Hepatocyte (in vitro differentiated cells): ENCODE results near the gene IVD. TPM values are rescaled to one million over a fixed set of nuclear protein-coding genes. Genes with fewer than 3 reads are reported as not detected.
A peak's percentile ranks its signal among the peaks of the same experiment; 100 is the strongest.

ENCODE experiments used
- DNase-seq: peaks from one replicate; pipeline ENCODE4 v3.0.0-alpha.2; 2016; ENCODE audit warnings: low spot score
- H2AFZ ChIP-seq: fragments of 200-600 bp; sonication (generic); 2 replicates; pipeline ENCODE4 v1.6.0; 2016; ENCODE audit warnings: antibody characterized with exemption, mild to moderate bottlenecking
- H3K27ac ChIP-seq: fragments of 200-600 bp; sonication (generic); 2 replicates; pipeline ENCODE4 v1.5.1; 2016; ENCODE audit warnings: mild to moderate bottlenecking
- H3K27me3 ChIP-seq: fragments of 200-600 bp; sonication (generic); 2 replicates; pipeline ENCODE4 v1.6.1; 2016
- H3K36me3 ChIP-seq: fragments of 200-600 bp; sonication (generic); replicated peaks from 2 replicates; pipeline ENCODE4 v1.5.1; 2016; ENCODE audit warnings: low read depth; ENCODE audit not compliant: insufficient read depth
- H3K4me1 ChIP-seq: fragments of 200-600 bp; sonication (generic); 2 replicates; pipeline ENCODE4 v1.5.1; 2016; ENCODE audit warnings: mild to moderate bottlenecking, moderate library complexity; ENCODE audit not compliant: insufficient read depth
- H3K4me2 ChIP-seq: fragments of 200-600 bp; sonication (generic); 2 replicates; pipeline ENCODE4 v1.6.0; 2016
- H3K4me3 ChIP-seq: fragments of 200-600 bp; sonication (generic); 2 replicates; pipeline ENCODE4 v1.5.1; 2016; ENCODE audit warnings: mild to moderate bottlenecking
- H3K79me2 ChIP-seq: fragments of 200-600 bp; sonication (generic); 2 replicates; pipeline ENCODE4 v1.6.0; 2017; ENCODE audit warnings: mild to moderate bottlenecking
- H3K9me2 ChIP-seq: fragments of 200-600 bp; sonication (generic); replicated peaks from 2 replicates; pipeline ENCODE4 v1.6.0; 2017; ENCODE audit warnings: mild to moderate bottlenecking; ENCODE audit not compliant: insufficient read depth
- H3K9me3 ChIP-seq: fragments of 200-600 bp; sonication (generic); 2 replicates; pipeline ENCODE4 v1.5.1; 2016; ENCODE audit warnings: low read depth, mild to moderate bottlenecking
- H4K20me1 ChIP-seq: fragments of 200-600 bp; sonication (generic); 2 replicates; pipeline ENCODE4 v1.6.0; 2016; ENCODE audit warnings: mild to moderate bottlenecking; ENCODE audit not compliant: insufficient read depth, poor library complexity, severe bottlenecking
- CTCF ChIP-seq: fragments of 200-600 bp; sonication (generic); IDR thresholded peaks from 2 replicates; pipeline ENCODE4 v1.5.1; 2016; ENCODE audit warnings: antibody characterized with exemption, mild to moderate bottlenecking; ENCODE audit not compliant: poor library complexity
- EZH2 ChIP-seq: fragments of 200-600 bp; sonication (generic); IDR thresholded peaks from 2 replicates; pipeline ENCODE4 v1.6.1; 2016; ENCODE audit warnings: antibody characterized with exemption, mild to moderate bottlenecking, borderline replicate concordance
- EZH2phosphoT487 ChIP-seq: fragments of 200-600 bp; sonication (generic); IDR thresholded peaks from one replicate; pipeline ENCODE4 v1.6.1; 2018; ENCODE audit warnings: antibody characterized with exemption, mild to moderate bottlenecking, low read depth, moderate library complexity; ENCODE audit not compliant: unreplicated experiment, severe bottlenecking
- WGBS: methylation state at CpG from one replicate; pipeline ENCODE4 v1.1.6; 2016; ENCODE audit warnings: low lambda C conversion rate; ENCODE audit errors: missing lambda C conversion rate; 5-methylcytosine and 5-hydroxymethylcytosine counted together
- polyA plus RNA-seq: library from polyadenylated mRNA; unstranded; fragments of >200 nt; fragmentation: Nextera tagmentation; extraction: Ambion mirVana; gene quantifications from 2 replicates; pipeline ENCODE4 v1.2.1, GENCODE V29; 2016
- total RNA-seq: library from RNA; depleted of rRNA; stranded (reverse); fragments of >200 nt; gene quantifications from 2 replicates; pipeline ENCODE4 v1.2.3, GENCODE V29; 2014

IVD gene
- total and polyA plus RNA-seq, 2 experiments from 2014 or later: 31.5 to 71.6 TPM

- Histone ChIP-seq H3K27me3 (no peaks in the 10 kb centered on the region), H3K9me2 (no peaks in the 10 kb centered on the region), H2AFZ (no peak overlapping the region), H3K4me3 (no peak overlapping the region), H3K4me2 (no peak overlapping the region), H3K4me1 (no peaks in the 10 kb centered on the region), H3K9me3 (no peaks in the 10 kb centered on the region), H3K27ac (no peak overlapping the region), H3K36me3 (no peaks in the 10 kb centered on the region), H4K20me1 (no peaks in the 10 kb centered on the region), H3K79me2 (peaks cover 8% of the 10 kb centered on the region)
- DNase-seq: peak; percentile 43
- WGBS: 93% methylated on average over 7 of the region's 7 CpGs
- TF ChIP-seq CTCF: no peak
- no peak for TF ChIP-seq EZH2phosphoT487
- no peak for TF ChIP-seq EZH2
Measured at GRCh38 chr15:40412095-40412759, 6.6 kb downstream of the IVD start.

GRCh38 chr15:40413036-40413435, 7.4 kb downstream of the IVD start:
- H3K79me2 ChIP-seq: no peaks in the 10 kb centered on the region
- H3K4me2 ChIP-seq: no peak overlapping the region
- no peaks in the 10 kb centered on the region for H3K36me3 ChIP-seq
- 95% methylated on average over 9 of the region's 9 CpGs for WGBS
- no peak overlapping the region for H3K27ac ChIP-seq
- no peak overlapping the region for H2AFZ ChIP-seq
- no peaks in the 10 kb centered on the region for H3K27me3 ChIP-seq
- H3K9me3 ChIP-seq: no peaks in the 10 kb centered on the region
- H3K9me2 ChIP-seq: no peaks in the 10 kb centered on the region
- no peak for DNase-seq
- no peak for TF ChIP-seq CTCF
- TF ChIP-seq EZH2phosphoT487: no peak
- no peaks in the 10 kb centered on the region for H3K4me1 ChIP-seq
- H3K4me3 ChIP-seq: no peak overlapping the region
- no peaks in the 10 kb centered on the region for H4K20me1 ChIP-seq

GRCh38 chr15:40414816-40415215, 9.2 kb downstream of the IVD start:
- Histone ChIP-seq H3K9me3 (no peaks in the 10 kb centered on the region), H3K4me2 (no peak overlapping the region), H3K79me2 (no peaks in the 10 kb centered on the region), H3K27me3 (no peaks in the 10 kb centered on the region), H3K36me3 (no peaks in the 10 kb centered on the region), H3K4me3 (no peak overlapping the region), H2AFZ (no peak overlapping the region), H3K9me2 (no peaks in the 10 kb centered on the region), H3K27ac (no peak overlapping the region), H3K4me1 (no peaks in the 10 kb centered on the region), H4K20me1 (no peaks in the 10 kb centered on the region)
- no peak for DNase-seq
- WGBS: 96% methylated on average over 7 of the region's 7 CpGs
- TF ChIP-seq EZH2phosphoT487: no peak
- no peak for TF ChIP-seq CTCF
- no peak for TF ChIP-seq EZH2

GRCh38 chr15:40415226-40415625, 9.6 kb downstream of the IVD start:
- no peak overlapping the region for H3K27ac ChIP-seq
- no peaks in the 10 kb centered on the region for H3K9me3 ChIP-seq
- TF ChIP-seq EZH2phosphoT487: no peak
- TF ChIP-seq CTCF: no peak
- no peak for TF ChIP-seq EZH2
- H2AFZ ChIP-seq: no peak overlapping the region
- no peak overlapping the region for H3K4me3 ChIP-seq
- no peak overlapping the region for H3K4me2 ChIP-seq
- H3K9me2 ChIP-seq: no peaks in the 10 kb centered on the region
- H3K36me3 ChIP-seq: no peaks in the 10 kb centered on the region
- H3K4me1 ChIP-seq: no peaks in the 10 kb centered on the region
- H4K20me1 ChIP-seq: no peaks in the 10 kb centered on the region
- no peaks in the 10 kb centered on the region for H3K27me3 ChIP-seq
- DNase-seq: no peak
- no peaks in the 10 kb centered on the region for H3K79me2 ChIP-seq
- 95% methylated on average over 10 of the region's 10 CpGs for WGBS
